Sigmoid colon (tissue), 4 donors: ENCODE results near the gene IMPG1.

ENCODE experiments used
- CTCF ChIP-seq, 4 experiments: fragments of 450-650 bp in 3 of 4; fragments of 200-600 bp in 1 of 4; IDR thresholded peaks; one replicate each; pipeline ENCODE4 v1.5.1; 2016 to 2019; ENCODE audit warnings: antibody characterized with exemption in 4 of 4, mild to moderate bottlenecking in 3 of 4, moderate library complexity in 2 of 4
- EP300 ChIP-seq, 4 donors: sonication (generic); formaldehyde crosslinking; IDR thresholded peaks; one replicate each; pipeline ENCODE4 v1.6.1; 2017; ENCODE audit warnings: antibody characterized with exemption in 4 of 4
- POLR2A ChIP-seq, 2 donors: fragments of 450-650 bp; IDR thresholded peaks; one replicate each; pipeline ENCODE4 v1.6.1; 2016; ENCODE audit warnings: antibody characterized with exemption in 2 of 2, mild to moderate bottlenecking in 2 of 2, moderate library complexity in 2 of 2
- POLR2AphosphoS5 ChIP-seq, 4 donors: sonication (generic); formaldehyde crosslinking; IDR thresholded peaks; one replicate each; pipeline ENCODE4 v1.6.1; 2017; ENCODE audit warnings: antibody characterized with exemption in 4 of 4

GRCh38 chr6:75882734-75883133 is 189.7 kb downstream of the IMPG1 start:
- TF ChIP-seq CTCF (IDR thresholded peaks at IDR 0.05) (no peak), POLR2A (IDR thresholded peaks at IDR 0.05) (no peak), POLR2AphosphoS5 (IDR thresholded peaks at IDR 0.05) (no peak), EP300 (IDR thresholded peaks at IDR 0.05) (no peak)
